GM23338 (cell line): Measurements from ENCODE around the gene STIM2. TPM values are rescaled to one million over a fixed set of nuclear protein-coding genes. Genes with fewer than 3 reads are reported as not detected.

ENCODE experiments used
- ATAC-seq: fragments of 200-7000 bp; cut with Tn5 transposase; 3 replicates; pipeline ENCODE4 v1.9.1; 2020
- DNase-seq: peaks from one replicate; pipeline ENCODE4 v3.0.0-alpha.2; 2015; ENCODE audit warnings: low spot score
- H2AFZ ChIP-seq: fragments of 200-600 bp; sonication (generic); 2 replicates; pipeline ENCODE4 v1.8.0; 2016; ENCODE audit warnings: antibody characterized with exemption, mild to moderate bottlenecking, moderate library complexity
- H3F3A ChIP-seq: fragments of 200-600 bp; sonication (generic); replicated peaks from 2 replicates; pipeline ENCODE4 v1.8.0; 2017; ENCODE audit warnings: antibody characterized with exemption, mixed run types, low read depth
- H3K27ac ChIP-seq: fragments of 200-600 bp; sonication (generic); 2 replicates; pipeline ENCODE4 v1.6.1; 2016; ENCODE audit warnings: low read depth
- H3K27me3 ChIP-seq: fragments of 200-600 bp; sonication (generic); 2 replicates; pipeline ENCODE4 v1.8.0; 2016; ENCODE audit warnings: mild to moderate bottlenecking, mixed run types, moderate library complexity; ENCODE audit not compliant: insufficient read depth
- H3K36me3 ChIP-seq: fragments of 200-600 bp; sonication (generic); 2 replicates; pipeline ENCODE4 v1.8.0; 2016; ENCODE audit warnings: mild to moderate bottlenecking; ENCODE audit not compliant: insufficient read depth
- H3K4me1 ChIP-seq: fragments of 200-600 bp; sonication (generic); 2 replicates; pipeline ENCODE4 v1.8.0; 2016; ENCODE audit warnings: mild to moderate bottlenecking, moderate library complexity; ENCODE audit not compliant: insufficient read depth
- H3K4me2 ChIP-seq: fragments of 200-600 bp; sonication (generic); 2 replicates; pipeline ENCODE4 v1.7.1; 2017; ENCODE audit warnings: mixed run types
- H3K4me3 ChIP-seq: fragments of 200-600 bp; sonication (generic); 2 replicates; pipeline ENCODE4 v1.6.1; 2016; ENCODE audit warnings: mixed run types
- H3K79me2 ChIP-seq: fragments of 200-600 bp; sonication (generic); replicated peaks from 2 replicates; pipeline ENCODE4 v1.8.0; 2017; ENCODE audit warnings: mild to moderate bottlenecking; ENCODE audit not compliant: insufficient read depth
- H3K9me2 ChIP-seq: fragments of 200-600 bp; sonication (generic); 2 replicates; pipeline ENCODE4 v1.8.0; 2017; ENCODE audit not compliant: insufficient read depth
- H4K20me1 ChIP-seq: fragments of 200-600 bp; sonication (generic); replicated peaks from 2 replicates; pipeline ENCODE4 v1.8.0; 2017; ENCODE audit warnings: mild to moderate bottlenecking; ENCODE audit not compliant: insufficient read depth
- H3K27ac Mint-ChIP-seq: 2 replicates; pipeline ENCODE4 v1.8.0; 2020; ENCODE audit warnings: inconsistent platforms, mild to moderate bottlenecking, moderate library complexity, mixed read lengths
- H3K27me3 Mint-ChIP-seq: 3 replicates; pipeline ENCODE4 v1.8.0; 2022; ENCODE audit warnings: low read depth, mild to moderate bottlenecking, moderate library complexity, mixed read lengths, inconsistent platforms; ENCODE audit not compliant: insufficient read depth, poor library complexity
- H3K36me3 Mint-ChIP-seq: 3 replicates; pipeline ENCODE4 v1.8.0; 2021; ENCODE audit warnings: low read depth, mild to moderate bottlenecking, inconsistent platforms, moderate library complexity, mixed read lengths
- H3K4me1 Mint-ChIP-seq: 3 replicates; pipeline ENCODE4 v1.8.0; 2020; ENCODE audit warnings: mild to moderate bottlenecking, inconsistent platforms, mixed read lengths
- H3K4me3 Mint-ChIP-seq: 3 replicates; pipeline ENCODE4 v1.8.0; 2021; ENCODE audit warnings: moderate library complexity, mild to moderate bottlenecking, inconsistent platforms, mixed read lengths
- H3K9me3 Mint-ChIP-seq: 3 replicates; pipeline ENCODE4 v1.8.0; 2020; ENCODE audit warnings: moderate library complexity, mild to moderate bottlenecking, inconsistent platforms, mixed read lengths
- CREB1 ChIP-seq: fragments of 250-450 bp; sonication (Bioruptor Pico); IDR thresholded peaks from 2 replicates; pipeline ENCODE4 v1.5.0; 2020; ENCODE audit warnings: low read depth, mild to moderate bottlenecking, moderate library complexity
- EZH2 ChIP-seq: fragments of 200-600 bp; sonication (generic); IDR thresholded peaks from one replicate; pipeline ENCODE4 v1.8.0; 2017; ENCODE audit warnings: antibody characterized with exemption, mild to moderate bottlenecking, low read depth; ENCODE audit not compliant: unreplicated experiment
- JUNB ChIP-seq: IDR thresholded peaks from one replicate; pipeline ENCODE4 v1.6.1; 2016; ENCODE audit warnings: antibody characterized with exemption; ENCODE audit not compliant: unreplicated experiment
- NANOG ChIP-seq: IDR thresholded peaks from 2 replicates; pipeline ENCODE4 v1.6.1; 2016; ENCODE audit warnings: antibody characterized with exemption, borderline replicate concordance
- STAT1 ChIP-seq: IDR thresholded peaks from one replicate; pipeline ENCODE4 v1.6.1; 2016; ENCODE audit warnings: antibody characterized with exemption; ENCODE audit not compliant: unreplicated experiment
- ZNF114 ChIP-seq: fragments of 250-450 bp; sonication (Bioruptor Pico); IDR thresholded peaks from 2 replicates; pipeline ENCODE4 v1.5.0; 2020; ENCODE audit warnings: mild to moderate bottlenecking, moderate library complexity
- ZNF331 ChIP-seq: fragments of 250-450 bp; sonication (Bioruptor Pico); IDR thresholded peaks from 2 replicates; pipeline ENCODE4 v1.5.0; 2020; ENCODE audit warnings: low read depth, mild to moderate bottlenecking, moderate library complexity
- ZNF462 ChIP-seq: fragments of 250-450 bp; sonication (Bioruptor Pico); IDR thresholded peaks from 2 replicates; pipeline ENCODE4 v1.5.0; 2020; ENCODE audit warnings: mild to moderate bottlenecking, moderate library complexity
- polyA plus RNA-seq: library from polyadenylated mRNA; unstranded; fragments of >200 nt; fragmentation: Nextera tagmentation; extraction: Ambion mirVana; gene quantifications from 2 replicates; pipeline ENCODE4 v1.2.1, GENCODE V29; 2016
- total RNA-seq: library from RNA; depleted of rRNA; stranded (reverse); fragments of >200 nt; shearing (Covaris generic); gene quantifications from 2 replicates; pipeline ENCODE4 v1.2.3, GENCODE V29; 2014
- TF ChIP-seq, protein P1 (sequence below): IDR thresholded peaks from one replicate; pipeline ENCODE4 v1.6.1; 2018; ENCODE audit warnings: antibody characterized with exemption; ENCODE audit not compliant: unreplicated experiment
- TF ChIP-seq, protein P2 (sequence below): IDR thresholded peaks from 2 replicates; pipeline ENCODE4 v1.6.1; 2016; ENCODE audit warnings: antibody characterized with exemption

The STIM2 gene
- total and polyA plus RNA-seq, 2 experiments from 2014 or later, result 13.1 to 17.8 TPM

GRCh38 chr4:26945794-26946193 lies 85.2 kb downstream of the STIM2 start:
- Mint-ChIP-seq H3K9me3 (no peaks in the 10 kb centered on the region), H3K27ac (no peak overlapping the region)

GRCh38 chr4:26947318-26947717 lies 86.7 kb downstream of the STIM2 start:
- Mint-ChIP-seq H3K4me1 (peaks cover 7% of the 10 kb centered on the region), H3K9me3 (no peaks in the 10 kb centered on the region), H3K4me3 (no peak overlapping the region), H3K27ac (no peak overlapping the region), H3K27me3 (no peaks in the 10 kb centered on the region), H3K36me3 (no peaks in the 10 kb centered on the region; the same call in 2 of the 3 replicates)
- DNase-seq, result no peak
- Histone ChIP-seq H3K4me1 (no peaks in the 10 kb centered on the region), H3K79me2 (peaks cover 57% of the 10 kb centered on the region), H2AFZ (no peak overlapping the region), H4K20me1 (0 out of 2 replicates have a peak, but pooled peaks cover 12% of the 10 kb centered on the region), H3F3A (no peaks in the 10 kb centered on the region), H3K36me3 (no peaks in the 10 kb centered on the region), H3K9me2 (0 out of 2 replicates have a peak, but pooled peaks cover 3% of the 10 kb centered on the region), H3K4me2 (no peak overlapping the region), H3K27me3 (no peaks in the 10 kb centered on the region), H3K27ac (no peak overlapping the region), H3K4me3 (no peak overlapping the region)
- no peak for ATAC-seq
- TF ChIP-seq STAT1 (no peak), ZNF114 (CRISPR knock-in tag) (no peak), ZNF462 (CRISPR knock-in tag) (no peak), JUNB (no peak), CREB1 (CRISPR knock-in tag) (no peak), NANOG (no peak), ZNF331 (CRISPR knock-in tag) (no peak)
- TF ChIP-seq, protein P1, sequence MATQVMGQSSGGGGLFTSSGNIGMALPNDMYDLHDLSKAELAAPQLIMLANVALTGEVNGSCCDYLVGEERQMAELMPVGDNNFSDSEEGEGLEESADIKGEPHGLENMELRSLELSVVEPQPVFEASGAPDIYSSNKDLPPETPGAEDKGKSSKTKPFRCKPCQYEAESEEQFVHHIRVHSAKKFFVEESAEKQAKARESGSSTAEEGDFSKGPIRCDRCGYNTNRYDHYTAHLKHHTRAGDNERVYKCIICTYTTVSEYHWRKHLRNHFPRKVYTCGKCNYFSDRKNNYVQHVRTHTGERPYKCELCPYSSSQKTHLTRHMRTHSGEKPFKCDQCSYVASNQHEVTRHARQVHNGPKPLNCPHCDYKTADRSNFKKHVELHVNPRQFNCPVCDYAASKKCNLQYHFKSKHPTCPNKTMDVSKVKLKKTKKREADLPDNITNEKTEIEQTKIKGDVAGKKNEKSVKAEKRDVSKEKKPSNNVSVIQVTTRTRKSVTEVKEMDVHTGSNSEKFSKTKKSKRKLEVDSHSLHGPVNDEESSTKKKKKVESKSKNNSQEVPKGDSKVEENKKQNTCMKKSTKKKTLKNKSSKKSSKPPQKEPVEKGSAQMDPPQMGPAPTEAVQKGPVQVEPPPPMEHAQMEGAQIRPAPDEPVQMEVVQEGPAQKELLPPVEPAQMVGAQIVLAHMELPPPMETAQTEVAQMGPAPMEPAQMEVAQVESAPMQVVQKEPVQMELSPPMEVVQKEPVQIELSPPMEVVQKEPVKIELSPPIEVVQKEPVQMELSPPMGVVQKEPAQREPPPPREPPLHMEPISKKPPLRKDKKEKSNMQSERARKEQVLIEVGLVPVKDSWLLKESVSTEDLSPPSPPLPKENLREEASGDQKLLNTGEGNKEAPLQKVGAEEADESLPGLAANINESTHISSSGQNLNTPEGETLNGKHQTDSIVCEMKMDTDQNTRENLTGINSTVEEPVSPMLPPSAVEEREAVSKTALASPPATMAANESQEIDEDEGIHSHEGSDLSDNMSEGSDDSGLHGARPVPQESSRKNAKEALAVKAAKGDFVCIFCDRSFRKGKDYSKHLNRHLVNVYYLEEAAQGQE, result no peak

More at GRCh38 chr4:26945794-26946193, 85.2 kb downstream of the STIM2 start:
- no peak overlapping the region for H2AFZ ChIP-seq
- no peaks in the 10 kb centered on the region for H3F3A ChIP-seq
- H4K20me1 ChIP-seq, result 0 out of 2 replicates have a peak, but pooled peaks cover 12% of the 10 kb centered on the region
- no peak overlapping the region for H3K4me2 ChIP-seq
- ATAC-seq (no peak), DNase-seq (no peak)
- no peaks in the 10 kb centered on the region; the same call in 2 of the 3 replicates for H3K36me3 Mint-ChIP-seq
- no peaks in the 10 kb centered on the region for H3K9me2 ChIP-seq
- H3K79me2 ChIP-seq, result peaks cover 47% of the 10 kb centered on the region
- H3K4me3 ChIP-seq, result no peak overlapping the region
- H3K36me3 ChIP-seq, result no peaks in the 10 kb centered on the region
- H3K27me3 ChIP-seq, result no peaks in the 10 kb centered on the region
- H3K4me3 Mint-ChIP-seq, result no peak overlapping the region
- no peak for TF ChIP-seq ZNF331 (CRISPR knock-in tag)
- TF ChIP-seq NANOG, result no peak
- TF ChIP-seq, protein P2, sequence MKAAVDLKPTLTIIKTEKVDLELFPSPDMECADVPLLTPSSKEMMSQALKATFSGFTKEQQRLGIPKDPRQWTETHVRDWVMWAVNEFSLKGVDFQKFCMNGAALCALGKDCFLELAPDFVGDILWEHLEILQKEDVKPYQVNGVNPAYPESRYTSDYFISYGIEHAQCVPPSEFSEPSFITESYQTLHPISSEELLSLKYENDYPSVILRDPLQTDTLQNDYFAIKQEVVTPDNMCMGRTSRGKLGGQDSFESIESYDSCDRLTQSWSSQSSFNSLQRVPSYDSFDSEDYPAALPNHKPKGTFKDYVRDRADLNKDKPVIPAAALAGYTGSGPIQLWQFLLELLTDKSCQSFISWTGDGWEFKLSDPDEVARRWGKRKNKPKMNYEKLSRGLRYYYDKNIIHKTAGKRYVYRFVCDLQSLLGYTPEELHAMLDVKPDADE, result no peak
- TF ChIP-seq EZH2, result no peak
- H3K4me1 ChIP-seq, result peaks cover 2% of the 10 kb centered on the region
- no peaks in the 10 kb centered on the region for H3K27me3 Mint-ChIP-seq
- no peak overlapping the region for H3K27ac ChIP-seq
- peaks cover 17% of the 10 kb centered on the region for H3K4me1 Mint-ChIP-seq
